Measurements from ENCODE around the gene CPM. TPM values are rescaled to one million over a fixed set of nuclear protein-coding genes. Genes with fewer than 3 reads are reported as not detected.
"Not testable (repeated sequence)": the region's sequence is repeated elsewhere in the genome, so short reads cannot be mapped to it uniquely, and the experiment has no call there.

Gene CPM
- total RNA-seq, 1 donor = 3.6 TPM

DNA sequence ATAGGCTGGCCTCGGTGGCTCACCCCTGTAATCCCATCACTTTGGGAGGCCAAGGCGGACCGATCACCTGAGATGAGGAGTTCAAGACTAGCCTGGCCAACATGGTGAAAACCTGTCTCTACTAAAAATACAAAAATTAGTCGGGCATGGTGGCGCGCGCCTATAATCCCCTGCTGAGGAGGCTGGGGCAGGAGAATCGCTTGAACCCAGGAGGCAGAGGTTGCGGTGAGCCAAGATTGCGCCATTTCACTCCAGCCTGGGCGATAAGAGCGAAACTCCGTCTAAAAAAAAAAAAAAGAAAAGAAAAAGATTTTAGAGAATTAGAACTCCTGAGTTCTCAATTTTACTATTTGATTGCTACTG is 123.0 kb downstream of the CPM start:
- Histone ChIP-seq H4K20me1 (ENCODE audit: insufficient read depth, low read length) (peaks cover 24% of the 10 kb centered on the region), H3K4me3 (ENCODE audit: insufficient read depth, low read length) (peak overlapping the region; percentile 100), H3K79me2 (ENCODE audit: insufficient read depth, low read length) (peaks cover 66% of the 10 kb centered on the region), H3K36me3 (ENCODE audit: insufficient read depth, low read length) (peaks cover 51% of the 10 kb centered on the region), H3K4me2 (ENCODE audit: insufficient read depth, low read length) (peak overlapping the region; percentile 91), H3K4me1 (ENCODE audit: insufficient read depth, low read length) (peaks cover 16% of the 10 kb centered on the region), H3K27ac (ENCODE audit: low read depth, low read length) (peak overlapping the region; percentile 36)
- not testable (repeated sequence) for DNase-seq (ENCODE audit: insufficient read length, low spot score, missing footprints); H2AFZ ChIP-seq (ENCODE audit: low read length); H3K9me3 ChIP-seq (ENCODE audit: low read depth, low read length); H3K27me3 ChIP-seq (ENCODE audit: insufficient read depth, low read length)

DNA sequence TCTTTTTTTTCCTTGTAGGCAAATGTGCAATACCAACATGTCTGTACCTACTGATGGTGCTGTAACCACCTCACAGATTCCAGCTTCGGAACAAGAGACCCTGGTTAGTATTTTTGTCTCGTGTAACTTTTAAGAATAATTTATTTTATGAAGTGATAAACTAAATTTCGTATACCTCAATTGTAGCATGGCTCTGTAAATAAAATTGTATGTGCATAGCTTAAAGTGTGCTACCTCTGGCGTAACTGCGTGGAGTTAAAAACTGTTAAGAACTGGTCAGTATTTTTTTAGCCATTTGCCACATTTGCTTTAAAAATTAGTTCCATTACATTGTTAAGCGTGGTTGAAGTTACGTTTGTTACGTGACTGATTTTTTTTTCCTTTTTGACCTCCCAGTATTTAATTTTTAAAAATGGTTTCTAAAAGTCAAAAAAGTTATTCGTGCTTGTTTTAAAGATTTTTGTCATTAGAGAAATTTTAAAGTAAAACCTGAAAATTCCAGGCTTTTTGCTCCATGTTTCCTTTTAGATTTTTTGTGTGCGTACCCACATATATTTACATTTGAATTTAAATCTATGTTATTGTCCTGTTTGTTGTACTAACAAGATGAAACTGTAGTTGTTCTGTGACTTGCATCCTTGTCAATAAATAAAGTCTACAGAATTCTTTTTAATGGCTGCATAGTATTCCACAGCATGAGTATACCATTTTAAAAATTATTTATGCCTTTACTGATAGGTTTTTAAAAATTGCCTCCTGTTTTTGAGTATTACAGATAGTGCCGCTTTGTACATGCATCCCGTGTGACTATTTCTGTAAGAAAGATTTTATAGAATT is 123.6 kb downstream of the CPM start:
- H3K4me2 ChIP-seq (ENCODE audit: insufficient read depth, low read length) = peak overlapping the region; percentile 91
- no peak overlapping the region for H2AFZ ChIP-seq (ENCODE audit: low read length)
- H3K79me2 ChIP-seq (ENCODE audit: insufficient read depth, low read length) = peaks cover 60% of the 10 kb centered on the region
- no peak for DNase-seq (ENCODE audit: insufficient read length, low spot score, missing footprints)
- TF ChIP-seq, protein P1, sequence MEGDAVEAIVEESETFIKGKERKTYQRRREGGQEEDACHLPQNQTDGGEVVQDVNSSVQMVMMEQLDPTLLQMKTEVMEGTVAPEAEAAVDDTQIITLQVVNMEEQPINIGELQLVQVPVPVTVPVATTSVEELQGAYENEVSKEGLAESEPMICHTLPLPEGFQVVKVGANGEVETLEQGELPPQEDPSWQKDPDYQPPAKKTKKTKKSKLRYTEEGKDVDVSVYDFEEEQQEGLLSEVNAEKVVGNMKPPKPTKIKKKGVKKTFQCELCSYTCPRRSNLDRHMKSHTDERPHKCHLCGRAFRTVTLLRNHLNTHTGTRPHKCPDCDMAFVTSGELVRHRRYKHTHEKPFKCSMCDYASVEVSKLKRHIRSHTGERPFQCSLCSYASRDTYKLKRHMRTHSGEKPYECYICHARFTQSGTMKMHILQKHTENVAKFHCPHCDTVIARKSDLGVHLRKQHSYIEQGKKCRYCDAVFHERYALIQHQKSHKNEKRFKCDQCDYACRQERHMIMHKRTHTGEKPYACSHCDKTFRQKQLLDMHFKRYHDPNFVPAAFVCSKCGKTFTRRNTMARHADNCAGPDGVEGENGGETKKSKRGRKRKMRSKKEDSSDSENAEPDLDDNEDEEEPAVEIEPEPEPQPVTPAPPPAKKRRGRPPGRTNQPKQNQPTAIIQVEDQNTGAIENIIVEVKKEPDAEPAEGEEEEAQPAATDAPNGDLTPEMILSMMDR (IDR thresholded peaks at IDR 0.05; ENCODE audit: extremely low read depth, low read depth, low read length) = no peak
- H3K9me3 ChIP-seq (ENCODE audit: low read depth, low read length) = no peaks in the 10 kb centered on the region
- H4K20me1 ChIP-seq (ENCODE audit: insufficient read depth, low read length) = peaks cover 18% of the 10 kb centered on the region
- H3K4me1 ChIP-seq (ENCODE audit: insufficient read depth, low read length) = peaks cover 16% of the 10 kb centered on the region
- H3K27ac ChIP-seq (ENCODE audit: low read depth, low read length) = peak overlapping the region; percentile 98
- no peaks in the 10 kb centered on the region for H3K27me3 ChIP-seq (ENCODE audit: insufficient read depth, low read length)
- H3K36me3 ChIP-seq (ENCODE audit: insufficient read depth, low read length) = peaks cover 45% of the 10 kb centered on the region
- H3K4me3 ChIP-seq (ENCODE audit: insufficient read depth, low read length) = peak overlapping the region; percentile 100

DNA sequence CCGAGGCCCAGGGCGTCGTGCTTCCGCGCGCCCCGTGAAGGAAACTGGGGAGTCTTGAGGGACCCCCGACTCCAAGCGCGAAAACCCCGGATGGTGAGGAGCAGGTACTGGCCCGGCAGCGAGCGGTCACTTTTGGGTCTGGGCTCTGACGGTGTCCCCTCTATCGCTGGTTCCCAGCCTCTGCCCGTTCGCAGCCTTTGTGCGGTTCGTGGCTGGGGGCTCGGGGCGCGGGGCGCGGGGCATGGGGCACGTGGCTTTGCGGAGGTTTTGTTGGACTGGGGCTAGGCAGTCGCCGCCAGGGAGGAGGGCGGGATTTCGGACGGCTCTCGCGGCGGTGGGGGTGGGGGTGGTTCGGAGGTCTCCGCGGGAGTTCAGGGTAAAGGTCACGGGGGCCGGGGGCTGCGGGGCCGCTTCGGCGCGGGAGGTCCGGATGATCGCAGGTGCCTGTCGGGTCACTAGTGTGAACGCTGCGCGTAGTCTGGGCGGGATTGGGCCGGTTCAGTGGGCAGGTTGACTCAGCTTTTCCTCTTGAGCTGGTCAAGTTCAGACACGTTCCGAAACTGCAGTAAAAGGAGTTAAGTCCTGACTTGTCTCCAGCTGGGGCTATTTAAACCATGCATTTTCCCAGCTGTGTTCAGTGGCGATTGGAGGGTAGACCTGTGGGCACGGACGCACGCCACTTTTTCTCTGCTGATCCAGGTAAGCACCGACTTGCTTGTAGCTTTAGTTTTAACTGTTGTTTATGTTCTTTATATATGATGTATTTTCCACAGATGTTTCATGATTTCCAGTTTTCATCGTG is 124.4 kb downstream of the CPM start:
- peak overlapping the region; percentile 100 for H3K4me3 ChIP-seq (ENCODE audit: insufficient read depth, low read length)
- peak overlapping the region; percentile 88 for H2AFZ ChIP-seq (ENCODE audit: low read length)
- peaks cover 16% of the 10 kb centered on the region for H3K4me1 ChIP-seq (ENCODE audit: insufficient read depth, low read length)
- H3K36me3 ChIP-seq (ENCODE audit: insufficient read depth, low read length) = peaks cover 37% of the 10 kb centered on the region
- DNase-seq (ENCODE audit: insufficient read length, low spot score, missing footprints) = peak; percentile 95
- peaks cover 17% of the 10 kb centered on the region for H4K20me1 ChIP-seq (ENCODE audit: insufficient read depth, low read length)
- peak overlapping the region; percentile 98 for H3K27ac ChIP-seq (ENCODE audit: low read depth, low read length)
- H3K27me3 ChIP-seq (ENCODE audit: insufficient read depth, low read length) = no peaks in the 10 kb centered on the region
- TF ChIP-seq, protein P1 (IDR thresholded peaks at IDR 0.05; ENCODE audit: extremely low read depth, low read depth, low read length) = no peak
- peak overlapping the region; percentile 91 for H3K4me2 ChIP-seq (ENCODE audit: insufficient read depth, low read length)
- no peaks in the 10 kb centered on the region for H3K9me3 ChIP-seq (ENCODE audit: low read depth, low read length)
- H3K79me2 ChIP-seq (ENCODE audit: insufficient read depth, low read length) = peaks cover 52% of the 10 kb centered on the region

DNA sequence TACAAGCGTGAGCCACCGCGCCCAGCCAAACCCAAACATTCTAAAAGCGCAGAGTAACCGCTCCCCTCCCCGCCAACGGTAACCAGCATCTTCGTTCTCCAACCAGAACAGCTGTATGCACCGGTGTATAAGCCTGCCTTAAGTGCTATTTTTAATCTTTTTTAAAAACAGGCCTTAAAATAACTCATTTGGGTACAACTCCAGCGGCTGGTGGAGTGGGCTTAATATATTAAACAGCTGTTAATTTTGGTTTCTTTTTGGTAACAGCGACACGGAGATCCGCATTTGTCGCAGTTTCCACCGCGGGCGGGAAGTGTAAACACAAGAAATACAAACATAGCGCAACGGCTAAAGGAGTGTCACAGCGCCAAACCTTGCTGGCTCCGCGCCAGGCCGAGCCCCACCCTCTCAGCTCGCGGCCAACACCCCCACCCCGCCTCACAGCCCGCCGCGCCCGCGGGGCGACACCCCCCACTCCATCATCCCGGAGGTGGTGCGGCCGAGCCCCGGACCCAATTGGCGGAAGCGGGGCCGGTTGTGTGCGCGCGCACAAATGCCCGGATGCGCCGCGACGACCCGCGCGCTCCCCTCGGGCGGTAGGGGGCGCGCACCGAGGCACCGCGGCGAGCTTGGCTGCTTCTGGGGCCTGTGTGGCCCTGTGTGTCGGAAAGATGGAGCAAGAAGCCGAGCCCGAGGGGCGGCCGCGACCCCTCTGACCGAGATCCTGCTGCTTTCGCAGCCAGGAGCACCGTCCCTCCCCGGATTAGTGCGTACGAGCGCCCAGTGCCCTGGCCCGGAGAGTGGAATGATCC is 125.2 kb downstream of the CPM start, which contains the start of gene MDM2:
MDM2 (plus strand) TSS at position 602 of the 812 bp plus-strand sequence. CDS start 301 bp downstream, outside the sequence.
- H4K20me1 ChIP-seq (ENCODE audit: insufficient read depth, low read length) = peaks cover 12% of the 10 kb centered on the region

DNA sequence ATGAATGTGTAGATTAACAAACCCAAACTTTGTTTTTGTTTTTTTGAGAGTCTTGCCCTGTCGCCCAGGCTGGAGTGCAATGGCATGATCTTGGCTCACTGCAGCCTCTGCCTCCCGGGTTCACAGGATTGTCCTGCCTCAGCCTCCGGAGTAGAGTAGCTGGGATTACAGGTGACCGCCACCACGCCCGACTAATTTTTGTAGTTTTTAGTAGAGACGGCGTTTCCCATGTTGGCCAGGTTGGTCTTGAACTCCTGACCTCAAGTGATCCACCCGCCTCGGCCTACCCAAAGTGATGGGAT is 125.7 kb downstream of the CPM start:
- H3K4me2 ChIP-seq (ENCODE audit: insufficient read depth, low read length) = peak overlapping the region; percentile 91

More for the DNA sequence above, 125.2 kb downstream of the CPM start, which contains the start of gene MDM2:
- no peaks in the 10 kb centered on the region for H3K27me3 ChIP-seq (ENCODE audit: insufficient read depth, low read length)
- peaks cover 12% of the 10 kb centered on the region for H3K4me1 ChIP-seq (ENCODE audit: insufficient read depth, low read length)
- TF ChIP-seq, protein P1 (IDR thresholded peaks at IDR 0.05; ENCODE audit: extremely low read depth, low read depth, low read length) = peak; percentile 59
- no peaks in the 10 kb centered on the region for H3K9me3 ChIP-seq (ENCODE audit: low read depth, low read length)
- H3K79me2 ChIP-seq (ENCODE audit: insufficient read depth, low read length) = peaks cover 44% of the 10 kb centered on the region
- peak within 1 kb of the TSS; percentile 98 for H3K27ac ChIP-seq (ENCODE audit: low read depth, low read length)
- H3K4me3 ChIP-seq (ENCODE audit: insufficient read depth, low read length) = peak within 1 kb of the TSS; percentile 100
- DNase-seq (ENCODE audit: insufficient read length, low spot score, missing footprints) = peak; percentile 99
- peak within 1 kb of the TSS; percentile 88 for H2AFZ ChIP-seq (ENCODE audit: low read length)
- peaks cover 29% of the 10 kb centered on the region for H3K36me3 ChIP-seq (ENCODE audit: insufficient read depth, low read length)
- peak within 1 kb of the TSS; percentile 91 for H3K4me2 ChIP-seq (ENCODE audit: insufficient read depth, low read length)

More for the DNA sequence above, 125.7 kb downstream of the CPM start:
- peaks cover 39% of the 10 kb centered on the region for H3K79me2 ChIP-seq (ENCODE audit: insufficient read depth, low read length)
- H3K27me3 ChIP-seq (ENCODE audit: insufficient read depth, low read length); H4K20me1 ChIP-seq (ENCODE audit: insufficient read depth, low read length); H3K4me1 ChIP-seq (ENCODE audit: insufficient read depth, low read length); DNase-seq (ENCODE audit: insufficient read length, low spot score, missing footprints); H3K9me3 ChIP-seq (ENCODE audit: low read depth, low read length): not testable (repeated sequence)
- H3K36me3 ChIP-seq (ENCODE audit: insufficient read depth, low read length) = peaks cover 23% of the 10 kb centered on the region
- H3K27ac ChIP-seq (ENCODE audit: low read depth, low read length) = peak overlapping the region; percentile 98
- peak overlapping the region; percentile 68 for H2AFZ ChIP-seq (ENCODE audit: low read length)
- H3K4me3 ChIP-seq (ENCODE audit: insufficient read depth, low read length) = peak overlapping the region; percentile 100

All from osteoblast (primary cell).